ENCODE results near the gene ARNT2. TPM values are rescaled to one million over a fixed set of nuclear protein-coding genes. Genes with fewer than 3 reads are reported as not detected.

Gene ARNT2
- total and polyA plus RNA-seq, 2 of the 13 experiments (the other 11 are each of a cell fraction or from before 2014, with no cell fraction given) = 0.69 to 1.7 TPM

DNA sequence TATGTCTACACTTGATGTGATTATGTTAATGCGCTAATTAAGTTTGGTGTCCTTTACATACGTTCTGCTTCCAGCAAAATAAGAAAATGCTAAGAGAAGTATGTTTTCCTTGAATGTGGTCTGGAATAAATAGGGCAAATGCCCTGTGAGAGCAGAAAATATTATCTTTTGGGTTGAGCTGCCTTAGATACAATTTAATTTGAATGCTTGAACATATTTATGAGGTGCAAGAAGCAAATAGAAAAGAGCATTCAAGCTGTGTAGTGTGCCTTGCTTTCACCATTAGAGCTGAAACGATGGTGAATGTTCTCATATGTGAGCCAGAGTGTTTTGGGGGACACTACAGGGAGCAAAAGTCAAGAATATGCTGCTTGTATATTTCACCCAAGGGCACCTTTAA, 15.9 kb upstream of the ARNT2 start:
- Histone ChIP-seq H3K79me2 (ENCODE audit: insufficient read depth, low read length) (no peaks in the 10 kb centered on the region), H3K9me3 (ENCODE audit: low read length) (no peaks in the 10 kb centered on the region), H3K4me1 (ENCODE audit: insufficient read depth, low read length) (no peaks in the 10 kb centered on the region), H3K36me3 (replicated peaks in 1 of 2; ENCODE audit: control insufficient read depth in 1 of 2, insufficient read depth in 2 of 2, low read length in 2 of 2) (no peaks in the 10 kb centered on the region), H3K27me3 (ENCODE audit: control insufficient read depth in 1 of 2, insufficient read depth in 2 of 2, low read length in 2 of 2) (no peaks in the 10 kb centered on the region), H3K9ac (ENCODE audit: insufficient read depth, low read depth, low read length) (no peak overlapping the region), H3K27ac (ENCODE audit: extremely low read length, insufficient read depth, low read length) (no peak overlapping the region), H2AFZ (ENCODE audit: low read length) (no peak overlapping the region), H4K20me1 (ENCODE audit: insufficient read depth, low read length) (no peaks in the 10 kb centered on the region), H3K4me3 (replicated peaks in 1 of 3; ENCODE audit: insufficient read depth in 1 of 3, low read depth in 2 of 3, low read length in 3 of 3) (no peak overlapping the region), H3K4me2 (ENCODE audit: low read depth, low read length) (no peak overlapping the region)
- intact Hi-C loops (cut with micrococcal nuclease; ENCODE audit: unreplicated experiment) (no loop called here), in situ Hi-C loops (cut with HindIII; ENCODE audit: extremely low pct_ligation_motif_present, low pct_unique_long_range_greater_than_20kb) (no loop called here)
- BruUV-seq (replicated peaks) = no TSS peak
- ChIA-PET CTCF (ENCODE audit: low intra/inter-chr PET ratio, low total read pairs) (no interaction called here), POLR2A (no interaction called here)
- FAIRE-seq (no peak), ATAC-seq (no peak), DNase-seq (ENCODE audit: low spot score) (no peak)
- WGBS (ENCODE audit: low lambda C conversion rate) = 27% methylated on average over 3 of the region's 3 CpGs
- TF ChIP-seq, protein P1, sequence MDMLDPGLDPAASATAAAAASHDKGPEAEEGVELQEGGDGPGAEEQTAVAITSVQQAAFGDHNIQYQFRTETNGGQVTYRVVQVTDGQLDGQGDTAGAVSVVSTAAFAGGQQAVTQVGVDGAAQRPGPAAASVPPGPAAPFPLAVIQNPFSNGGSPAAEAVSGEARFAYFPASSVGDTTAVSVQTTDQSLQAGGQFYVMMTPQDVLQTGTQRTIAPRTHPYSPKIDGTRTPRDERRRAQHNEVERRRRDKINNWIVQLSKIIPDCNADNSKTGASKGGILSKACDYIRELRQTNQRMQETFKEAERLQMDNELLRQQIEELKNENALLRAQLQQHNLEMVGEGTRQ (IDR thresholded peaks at IDR 0.05; ENCODE audit: low read depth, low read length) = no peak
- TF ChIP-seq, protein P1 (CRISPR knock-in tag; IDR thresholded peaks at IDR 0.05; ENCODE audit: borderline replicate concordance) = no peak
- TF ChIP-seq, protein P2, sequence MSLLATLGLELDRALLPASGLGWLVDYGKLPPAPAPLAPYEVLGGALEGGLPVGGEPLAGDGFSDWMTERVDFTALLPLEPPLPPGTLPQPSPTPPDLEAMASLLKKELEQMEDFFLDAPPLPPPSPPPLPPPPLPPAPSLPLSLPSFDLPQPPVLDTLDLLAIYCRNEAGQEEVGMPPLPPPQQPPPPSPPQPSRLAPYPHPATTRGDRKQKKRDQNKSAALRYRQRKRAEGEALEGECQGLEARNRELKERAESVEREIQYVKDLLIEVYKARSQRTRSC (CRISPR knock-in tag; IDR thresholded peaks at IDR 0.05; ENCODE audit: low read depth) = no peak
- TF ChIP-seq, protein P3, sequence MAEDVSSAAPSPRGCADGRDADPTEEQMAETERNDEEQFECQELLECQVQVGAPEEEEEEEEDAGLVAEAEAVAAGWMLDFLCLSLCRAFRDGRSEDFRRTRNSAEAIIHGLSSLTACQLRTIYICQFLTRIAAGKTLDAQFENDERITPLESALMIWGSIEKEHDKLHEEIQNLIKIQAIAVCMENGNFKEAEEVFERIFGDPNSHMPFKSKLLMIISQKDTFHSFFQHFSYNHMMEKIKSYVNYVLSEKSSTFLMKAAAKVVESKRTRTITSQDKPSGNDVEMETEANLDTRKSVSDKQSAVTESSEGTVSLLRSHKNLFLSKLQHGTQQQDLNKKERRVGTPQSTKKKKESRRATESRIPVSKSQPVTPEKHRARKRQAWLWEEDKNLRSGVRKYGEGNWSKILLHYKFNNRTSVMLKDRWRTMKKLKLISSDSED (CRISPR knock-in tag; IDR thresholded peaks at IDR 0.05) = no peak
- TF ChIP-seq ATAD3A (CRISPR knock-in tag; IDR thresholded peaks at IDR 0.05) = no peak
- TF ChIP-seq, protein P4, sequence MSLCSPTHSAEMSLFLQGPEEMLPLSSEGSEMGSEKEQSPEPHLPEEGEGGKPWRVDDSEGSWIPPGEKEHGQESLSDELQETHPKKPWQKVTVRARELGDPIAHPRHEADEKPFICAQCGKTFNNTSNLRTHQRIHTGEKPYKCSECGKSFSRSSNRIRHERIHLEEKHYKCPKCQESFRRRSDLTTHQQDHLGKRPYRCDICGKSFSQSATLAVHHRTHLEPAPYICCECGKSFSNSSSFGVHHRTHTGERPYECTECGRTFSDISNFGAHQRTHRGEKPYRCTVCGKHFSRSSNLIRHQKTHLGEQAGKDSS (CRISPR knock-in tag; IDR thresholded peaks at IDR 0.05; ENCODE audit: borderline replicate concordance, low read depth) = no peak
- no peak for TF ChIP-seq TMF1 (CRISPR knock-in tag; IDR thresholded peaks at IDR 0.05; ENCODE audit: low read depth)
- TF ChIP-seq ZNF782 (CRISPR knock-in tag; IDR thresholded peaks at IDR 0.05; ENCODE audit: borderline replicate concordance) = no peak

Data from HepG2 (cell line).